Measurements from ENCODE around the gene WDR82.

GRCh38 chr3:52227766-52228165 is 50.7 kb downstream of the WDR82 start:
- TF ChIP-seq, protein P1, sequence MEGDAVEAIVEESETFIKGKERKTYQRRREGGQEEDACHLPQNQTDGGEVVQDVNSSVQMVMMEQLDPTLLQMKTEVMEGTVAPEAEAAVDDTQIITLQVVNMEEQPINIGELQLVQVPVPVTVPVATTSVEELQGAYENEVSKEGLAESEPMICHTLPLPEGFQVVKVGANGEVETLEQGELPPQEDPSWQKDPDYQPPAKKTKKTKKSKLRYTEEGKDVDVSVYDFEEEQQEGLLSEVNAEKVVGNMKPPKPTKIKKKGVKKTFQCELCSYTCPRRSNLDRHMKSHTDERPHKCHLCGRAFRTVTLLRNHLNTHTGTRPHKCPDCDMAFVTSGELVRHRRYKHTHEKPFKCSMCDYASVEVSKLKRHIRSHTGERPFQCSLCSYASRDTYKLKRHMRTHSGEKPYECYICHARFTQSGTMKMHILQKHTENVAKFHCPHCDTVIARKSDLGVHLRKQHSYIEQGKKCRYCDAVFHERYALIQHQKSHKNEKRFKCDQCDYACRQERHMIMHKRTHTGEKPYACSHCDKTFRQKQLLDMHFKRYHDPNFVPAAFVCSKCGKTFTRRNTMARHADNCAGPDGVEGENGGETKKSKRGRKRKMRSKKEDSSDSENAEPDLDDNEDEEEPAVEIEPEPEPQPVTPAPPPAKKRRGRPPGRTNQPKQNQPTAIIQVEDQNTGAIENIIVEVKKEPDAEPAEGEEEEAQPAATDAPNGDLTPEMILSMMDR (IDR thresholded peaks at IDR 0.05; ENCODE audit: control extremely low read depth in 1 of 3, insufficient read depth in 1 of 3, low read depth in 1 of 3, low read length in 3 of 3): no peak
- TF ChIP-seq JUN (IDR thresholded peaks at IDR 0.05; ENCODE audit: low read depth, low read length): no peak
- no peak for TF ChIP-seq CBX8 (IDR thresholded peaks at IDR 0.05; ENCODE audit: borderline replicate concordance, low read depth, low read length)
- TF ChIP-seq EP300 (IDR thresholded peaks at IDR 0.05; ENCODE audit: borderline replicate concordance in 1 of 2, low read depth in 2 of 2, low read length in 2 of 2): no peak
- no peak for TF ChIP-seq RAD21 (IDR thresholded peaks at IDR 0.05 in 1 of 2, conservative IDR thresholded peaks at IDR 0.05 in 1 of 2; ENCODE audit: low read depth in 2 of 2, low read length in 2 of 2)
- no peak for TF ChIP-seq POLR2AphosphoS5 (IDR thresholded peaks at IDR 0.05; ENCODE audit: low read depth, low read length)
- no peak for TF ChIP-seq CEBPB (IDR thresholded peaks at IDR 0.05; ENCODE audit: low read depth, low read length)
- no peak for TF ChIP-seq ZNF274 (IDR thresholded peaks at IDR 0.05; ENCODE audit: borderline replicate concordance, extremely low read depth, low read length)
